ENCODE measurements around the gene TUBA3E. TPM values are rescaled to one million over a fixed set of nuclear protein-coding genes. Genes with fewer than 3 reads are reported as not detected.
"Not testable (repeated sequence)": the region's sequence is repeated elsewhere in the genome, so short reads cannot be mapped to it uniquely, and the experiment has no call there.

TUBA3E gene
- total RNA-seq, 4 donors from 2014 or later: not detected

GRCh38 chr2:130152816-130153595, 45.2 kb downstream of the TUBA3E start:
- no peak for TF ChIP-seq CTCF (IDR thresholded peaks at IDR 0.05)
- no peak for DNase-seq (ENCODE audit: low spot score)
- no peak for ATAC-seq (ENCODE audit: low FRiP score)

GRCh38 chr2:130152136-130152815, 46.0 kb downstream of the TUBA3E start:
- DNase-seq (ENCODE audit: low spot score); ATAC-seq (ENCODE audit: low FRiP score): not testable (repeated sequence)

GRCh38 chr2:130151145-130151512, 47.1 kb downstream of the TUBA3E start:
- not testable (repeated sequence) for ATAC-seq (ENCODE audit: low FRiP score); DNase-seq (ENCODE audit: low spot score)

- ATAC-seq (ENCODE audit: low FRiP score) (no peak), DNase-seq (ENCODE audit: low spot score) (no peak)
- no peak for TF ChIP-seq CTCF (IDR thresholded peaks at IDR 0.05)
Measured at GRCh38 chr2:130150181-130151144, 47.8 kb downstream of the TUBA3E start.

- DNase-seq (ENCODE audit: low spot score): not testable (repeated sequence)
Measured at GRCh38 chr2:130148515-130148914, 49.7 kb downstream of the TUBA3E start.

GRCh38 chr2:130145006-130145414, 53.2 kb downstream of the TUBA3E start, which contains the start of gene CCDC74B:
Gene CCDC74B, minus strand, starts transcription at chr2:130145112. Its CDS starts 116 bp downstream, at chr2:130144996.
- not testable (repeated sequence) for DNase-seq (ENCODE audit: low spot score)
- ATAC-seq (ENCODE audit: low FRiP score): peak; percentile 70

More at GRCh38 chr2:130148515-130148914, 49.7 kb downstream of the TUBA3E start:
- not testable (repeated sequence) for ATAC-seq (ENCODE audit: low FRiP score)

- not testable (repeated sequence) for ATAC-seq (ENCODE audit: low FRiP score); DNase-seq (ENCODE audit: low spot score)
Measured at GRCh38 chr2:130143266-130144039, 54.8 kb downstream of the TUBA3E start.

- not testable (repeated sequence) for DNase-seq (ENCODE audit: low spot score); ATAC-seq (ENCODE audit: low FRiP score)
Measured at GRCh38 chr2:130142396-130143265, 55.6 kb downstream of the TUBA3E start.

Other genes starting within 250 kb of the TUBA3E start
- gene RAB6C, start 218.8 kb downstream of the TUBA3E start, total RNA-seq: under 1 TPM in 1 of 4 donors, not detected in 3; 0.19 TPM
- under 1 TPM in 1 of 4 donors, not detected in 3; 0.09 TPM for gene POTEF, start 69.2 kb downstream of the TUBA3E start, total RNA-seq
- 10 to 100 TPM in 1 of 4 donors, 1 to 10 TPM in 3; 1.2 to 10.4 (median 1.6) TPM for gene CCDC74B, start 53.3 kb downstream of the TUBA3E start, total RNA-seq
- gene SMPD4, start 16.8 kb downstream of the TUBA3E start, total RNA-seq: 10 to 100 TPM; 21.8 to 39.1 (median 29.4) TPM
- gene MZT2B, start 16.2 kb downstream of the TUBA3E start, total RNA-seq: 10 to 100 TPM; 52.8 to 93.5 (median 72.4) TPM
- 100 to 1,000 TPM; 102 to 221 (median 130) TPM for gene IMP4, start 144.5 kb upstream of the TUBA3E start, total RNA-seq
- 100 to 1,000 TPM in 1 of 4 donors, 10 to 100 TPM in 3; 43.1 to 104 (median 57.0) TPM for gene PTPN18, start 157.6 kb upstream of the TUBA3E start, total RNA-seq

All from omental fat pad (tissue), 4 donors.